ENCODE results near the gene TM4SF1.

Gene TM4SF1

DNA sequence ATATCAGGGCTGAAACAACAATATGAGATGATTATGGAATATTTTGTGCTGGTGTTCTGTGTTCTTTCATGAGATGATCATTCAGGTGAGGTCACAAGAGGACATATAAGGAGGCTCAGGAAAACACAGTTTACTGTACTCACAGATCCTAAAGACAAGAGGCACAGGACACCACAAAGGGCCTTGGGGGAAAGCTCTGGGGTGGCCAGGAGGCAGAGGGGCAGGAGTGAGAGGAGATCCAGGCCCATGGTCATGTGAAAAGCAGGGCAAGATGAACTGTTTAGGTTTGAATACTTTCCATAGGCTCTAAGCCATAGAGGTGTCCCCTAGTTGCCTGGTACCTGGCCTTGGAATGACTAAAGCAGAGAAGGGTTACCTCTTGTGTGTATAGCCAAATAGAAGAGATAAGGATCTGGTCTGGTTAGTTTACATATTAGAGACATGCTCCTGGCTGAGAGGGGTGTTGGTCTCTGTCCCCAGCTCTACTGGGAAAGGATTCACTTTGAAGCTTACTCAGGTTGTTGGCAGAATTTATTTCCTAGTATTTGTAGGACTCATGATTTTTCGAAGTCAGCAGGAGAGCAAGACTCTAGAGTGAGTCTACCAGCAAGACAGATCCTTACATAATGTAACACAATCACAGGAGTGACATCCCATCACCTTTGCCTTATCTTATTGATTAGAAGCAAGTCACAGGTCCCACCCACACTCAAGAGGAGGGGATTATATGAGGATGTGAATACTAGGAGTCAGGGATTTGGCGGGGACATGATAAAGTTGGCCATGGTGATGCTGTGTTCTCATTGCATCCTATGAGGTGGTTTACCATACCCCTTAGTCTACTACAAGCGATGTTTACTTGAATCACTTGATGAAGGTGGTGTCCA lies 11.3 kb upstream of the TM4SF1 start:
- ATAC-seq, result no peak
- no peak for TF ChIP-seq SNAI2 (CRISPR knock-in tag; IDR thresholded peaks at IDR 0.05)
- TF ChIP-seq PPARA (CRISPR knock-in tag; IDR thresholded peaks at IDR 0.05; ENCODE audit: borderline replicate concordance), result no peak
- no peak for TF ChIP-seq GLIS3 (CRISPR knock-in tag; IDR thresholded peaks at IDR 0.05)
- no peak for TF ChIP-seq ZNF565 (CRISPR knock-in tag; conservative IDR thresholded peaks at IDR 0.05; ENCODE audit: low read depth)
- TF ChIP-seq ISL1 (CRISPR knock-in tag; IDR thresholded peaks at IDR 0.05), result no peak
- no peak for TF ChIP-seq ZFP3 (CRISPR knock-in tag; IDR thresholded peaks at IDR 0.05)
- TF ChIP-seq RARB (CRISPR knock-in tag; IDR thresholded peaks at IDR 0.05), result no peak
- no peak for TF ChIP-seq CSDC2 (CRISPR knock-in tag; IDR thresholded peaks at IDR 0.05)
- TF ChIP-seq, protein P1, sequence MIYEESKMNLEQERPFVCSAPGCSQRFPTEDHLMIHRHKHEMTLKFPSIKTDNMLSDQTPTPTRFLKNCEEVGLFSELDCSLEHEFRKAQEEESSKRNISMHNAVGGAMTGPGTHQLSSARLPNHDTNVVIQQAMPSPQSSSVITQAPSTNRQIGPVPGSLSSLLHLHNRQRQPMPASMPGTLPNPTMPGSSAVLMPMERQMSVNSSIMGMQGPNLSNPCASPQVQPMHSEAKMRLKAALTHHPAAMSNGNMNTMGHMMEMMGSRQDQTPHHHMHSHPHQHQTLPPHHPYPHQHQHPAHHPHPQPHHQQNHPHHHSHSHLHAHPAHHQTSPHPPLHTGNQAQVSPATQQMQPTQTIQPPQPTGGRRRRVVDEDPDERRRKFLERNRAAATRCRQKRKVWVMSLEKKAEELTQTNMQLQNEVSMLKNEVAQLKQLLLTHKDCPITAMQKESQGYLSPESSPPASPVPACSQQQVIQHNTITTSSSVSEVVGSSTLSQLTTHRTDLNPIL (CRISPR knock-in tag; IDR thresholded peaks at IDR 0.05; ENCODE audit: low read depth), result no peak
- TF ChIP-seq ARNTL (CRISPR knock-in tag; IDR thresholded peaks at IDR 0.05; ENCODE audit: borderline replicate concordance, low read depth), result no peak
- no peak for TF ChIP-seq TSHZ2 (CRISPR knock-in tag; IDR thresholded peaks at IDR 0.05)
- no peak for TF ChIP-seq POU6F1 (CRISPR knock-in tag; IDR thresholded peaks at IDR 0.05; ENCODE audit: borderline replicate concordance, low read depth)
- TF ChIP-seq ZC3H10 (CRISPR knock-in tag; IDR thresholded peaks at IDR 0.05), result no peak
- TF ChIP-seq ZFP30 (CRISPR knock-in tag; IDR thresholded peaks at IDR 0.05), result no peak
- no peak for TF ChIP-seq ESRRG (CRISPR knock-in tag; IDR thresholded peaks at IDR 0.05)
- no peak for TF ChIP-seq ZNF8 (CRISPR knock-in tag; IDR thresholded peaks at IDR 0.05)
- TF ChIP-seq PATZ1 (CRISPR knock-in tag; IDR thresholded peaks at IDR 0.05; ENCODE audit: borderline replicate concordance), result no peak
- TF ChIP-seq ZNF70 (CRISPR knock-in tag; IDR thresholded peaks at IDR 0.05), result no peak

- TF ChIP-seq ZNF70 (CRISPR knock-in tag; IDR thresholded peaks at IDR 0.05), result no peak
- no peak for TF ChIP-seq GLIS3 (CRISPR knock-in tag; IDR thresholded peaks at IDR 0.05)
- no peak for TF ChIP-seq BACH2 (CRISPR knock-in tag; IDR thresholded peaks at IDR 0.05; ENCODE audit: borderline replicate concordance)
- TF ChIP-seq ZFP30 (CRISPR knock-in tag; IDR thresholded peaks at IDR 0.05), result no peak
- TF ChIP-seq ZNF565 (CRISPR knock-in tag; conservative IDR thresholded peaks at IDR 0.05; ENCODE audit: low read depth), result no peak
- TF ChIP-seq POU6F1 (CRISPR knock-in tag; IDR thresholded peaks at IDR 0.05; ENCODE audit: borderline replicate concordance, low read depth), result no peak
- TF ChIP-seq ESRRG (CRISPR knock-in tag; IDR thresholded peaks at IDR 0.05), result no peak
- peak; percentile 92; the same call in 1 of the 2 replicates for TF ChIP-seq ZC3H10 (CRISPR knock-in tag; IDR thresholded peaks at IDR 0.05)
- peak; percentile 98; the same call in 1 of the 2 replicates for TF ChIP-seq TOX (CRISPR knock-in tag; IDR thresholded peaks at IDR 0.05; ENCODE audit: borderline replicate concordance)
- no peak for TF ChIP-seq ARNTL (CRISPR knock-in tag; IDR thresholded peaks at IDR 0.05; ENCODE audit: borderline replicate concordance, low read depth)
- no peak for TF ChIP-seq PPARA (CRISPR knock-in tag; IDR thresholded peaks at IDR 0.05; ENCODE audit: borderline replicate concordance)
- TF ChIP-seq RARB (CRISPR knock-in tag; IDR thresholded peaks at IDR 0.05), result no peak
- ATAC-seq, result peak; percentile 56
Measured at GRCh38 chr3:149388001-149388440, 10.6 kb upstream of the TM4SF1 start.
